Hepatic stellate cell (primary cell): ENCODE data around the gene SMARCAL1.

Source experiments
- DNase-seq: peaks from one replicate; pipeline ENCODE4 v3.0.0; 2011; ENCODE audit warnings: low spot score

The SMARCAL1 gene

DNA sequence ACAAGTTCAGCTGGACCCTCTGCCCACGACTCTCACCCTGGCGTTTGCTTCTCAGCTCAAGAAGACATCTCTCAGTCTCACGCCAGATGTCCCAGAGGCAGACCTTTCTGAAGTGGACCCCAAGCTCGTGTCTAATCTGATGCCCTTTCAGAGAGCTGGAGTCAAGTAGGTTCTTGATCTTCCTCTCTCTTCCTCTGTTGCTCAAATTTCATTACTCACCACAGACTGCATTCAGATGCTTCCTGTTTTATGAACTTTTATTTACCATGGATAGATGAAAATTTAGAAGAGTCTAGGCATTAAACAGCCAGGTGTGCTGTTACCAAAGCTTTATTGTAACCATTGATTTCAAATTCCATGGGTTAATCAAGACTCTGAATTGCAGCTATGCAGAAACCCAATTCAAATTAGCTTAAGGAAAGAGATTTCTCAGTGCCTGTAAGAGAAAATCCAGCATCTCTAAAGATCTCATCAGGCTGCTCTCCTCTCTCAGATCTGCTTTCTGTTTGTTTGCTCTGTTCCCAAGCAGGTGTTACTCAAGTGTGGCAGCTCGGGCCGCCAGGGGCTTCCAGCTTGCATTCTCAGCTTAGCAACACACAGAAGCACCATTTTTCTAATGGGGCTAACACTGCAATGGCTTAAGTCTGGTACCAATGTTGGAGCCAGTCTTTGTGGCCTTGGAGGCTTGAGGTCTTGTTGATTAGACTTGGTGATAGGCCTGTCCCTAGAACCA, 16.5 kb downstream of the SMARCAL1 start:
- DNase-seq: no peak

DNA sequence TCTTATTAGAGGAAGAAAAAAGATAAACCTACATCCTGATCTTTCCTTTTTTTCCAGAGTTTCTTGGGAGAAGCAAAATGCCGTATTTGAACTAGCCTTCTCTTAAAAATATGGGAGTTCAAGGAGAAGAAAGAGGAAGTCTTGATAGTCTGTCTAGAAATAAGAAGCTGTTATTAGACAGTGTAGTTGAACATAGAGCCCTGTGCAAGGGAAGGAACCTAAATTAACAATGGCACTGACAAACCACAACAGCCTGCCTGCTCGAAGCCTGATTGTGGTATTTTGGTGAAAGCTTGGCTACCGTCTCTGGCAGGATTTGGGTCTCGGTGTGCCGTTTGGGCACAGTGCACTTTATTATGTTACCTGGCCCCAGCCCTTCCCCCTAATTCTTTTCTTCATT, 17.1 kb downstream of the SMARCAL1 start:
- DNase-seq: no peak

- DNase-seq: no peak
Observed at GRCh38 chr2:216430811-216431530, 18.7 kb downstream of the SMARCAL1 start.

- no peak for DNase-seq
Observed at GRCh38 chr2:216431531-216431856, 19.2 kb downstream of the SMARCAL1 start.

DNA sequence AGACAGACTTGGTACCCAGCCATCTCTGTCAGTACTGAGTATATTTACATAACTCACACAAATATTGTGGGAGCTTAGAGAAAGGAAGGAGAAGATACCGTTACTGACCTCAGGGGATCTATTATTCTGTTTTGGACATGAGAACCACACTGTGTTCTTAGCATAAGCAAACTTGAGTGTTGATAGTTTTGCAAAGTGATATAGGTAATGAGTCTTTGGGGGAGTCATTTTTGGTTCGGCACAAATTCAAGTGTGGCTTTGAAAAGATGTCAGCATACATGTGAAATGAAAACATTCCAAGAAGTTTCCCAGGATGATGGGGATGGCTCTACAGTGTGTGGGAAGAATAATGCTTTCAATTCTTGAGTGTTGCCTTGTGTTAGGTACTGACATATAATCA, 24.1 kb downstream of the SMARCAL1 start:
- peak; percentile 37 for DNase-seq

DNA sequence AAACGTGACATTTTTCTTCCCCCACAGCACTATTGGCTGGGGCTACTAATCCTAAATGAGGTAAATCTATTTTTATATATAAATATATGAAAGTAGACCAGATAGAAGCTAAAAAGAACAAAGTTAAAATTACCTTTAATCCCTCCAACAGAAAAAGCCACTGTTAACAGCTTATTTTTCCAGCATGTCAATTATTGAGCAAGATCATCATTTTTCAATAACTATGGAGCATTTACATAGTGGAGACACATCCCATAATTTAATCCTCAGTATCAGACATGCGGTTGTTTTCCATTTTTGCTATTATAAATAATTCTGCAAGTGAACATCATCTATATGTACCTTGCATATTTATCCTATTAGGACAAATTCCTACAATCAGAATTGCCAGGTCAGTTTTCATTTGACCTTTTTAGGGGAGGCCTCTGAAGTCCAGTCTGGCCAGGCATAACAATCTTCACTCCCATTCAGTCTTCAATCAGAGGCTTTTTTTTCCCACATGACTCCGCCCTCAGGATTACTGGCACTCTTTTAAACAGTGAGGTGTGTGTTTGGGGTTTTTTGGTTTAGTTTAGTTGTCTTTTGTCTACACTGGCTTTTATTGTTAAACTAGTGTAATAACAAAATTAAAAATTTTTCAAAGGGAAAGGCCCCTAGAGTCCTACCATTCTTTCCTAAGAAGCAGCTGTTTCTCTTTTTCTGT, 29.2 kb downstream of the SMARCAL1 start:
- DNase-seq: no peak

- no peak for DNase-seq
Observed at GRCh38 chr2:216445501-216445900, 33.2 kb downstream of the SMARCAL1 start.

GRCh38 chr2:216446343-216446742, 34.1 kb downstream of the SMARCAL1 start:
- no peak for DNase-seq

- DNase-seq: no peak
Observed at GRCh38 chr2:216447293-216447692, 35.0 kb downstream of the SMARCAL1 start.

- DNase-seq: no peak
Observed at GRCh38 chr2:216448829-216449228, 36.5 kb downstream of the SMARCAL1 start.

DNA sequence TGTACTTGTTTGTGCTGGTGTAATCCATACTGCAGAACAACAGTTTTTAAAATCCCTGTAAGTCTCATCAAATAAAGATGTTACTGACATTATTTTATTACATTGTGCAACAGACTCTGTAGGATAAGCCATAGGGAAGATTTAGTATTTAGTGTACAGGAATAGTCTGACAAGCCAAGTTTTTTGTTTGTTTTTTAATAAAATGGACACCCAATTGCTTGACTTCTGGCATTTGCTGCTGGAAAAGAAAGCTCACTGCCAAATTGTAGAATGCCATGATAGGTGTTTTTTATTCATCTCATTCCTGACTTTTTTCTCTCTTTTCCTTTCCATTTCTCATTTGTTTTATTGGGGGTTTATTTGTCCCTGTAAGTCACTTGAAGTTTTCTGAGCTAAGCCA, 38.1 kb downstream of the SMARCAL1 start:
- DNase-seq: no peak

GRCh38 chr2:216450784-216451183, 38.5 kb downstream of the SMARCAL1 start:
- no peak for DNase-seq

- DNase-seq: no peak
Observed at GRCh38 chr2:216453955-216454614, 41.8 kb downstream of the SMARCAL1 start.

- no peak for DNase-seq
Observed at GRCh38 chr2:216463148-216463547, 50.9 kb downstream of the SMARCAL1 start.

DNA sequence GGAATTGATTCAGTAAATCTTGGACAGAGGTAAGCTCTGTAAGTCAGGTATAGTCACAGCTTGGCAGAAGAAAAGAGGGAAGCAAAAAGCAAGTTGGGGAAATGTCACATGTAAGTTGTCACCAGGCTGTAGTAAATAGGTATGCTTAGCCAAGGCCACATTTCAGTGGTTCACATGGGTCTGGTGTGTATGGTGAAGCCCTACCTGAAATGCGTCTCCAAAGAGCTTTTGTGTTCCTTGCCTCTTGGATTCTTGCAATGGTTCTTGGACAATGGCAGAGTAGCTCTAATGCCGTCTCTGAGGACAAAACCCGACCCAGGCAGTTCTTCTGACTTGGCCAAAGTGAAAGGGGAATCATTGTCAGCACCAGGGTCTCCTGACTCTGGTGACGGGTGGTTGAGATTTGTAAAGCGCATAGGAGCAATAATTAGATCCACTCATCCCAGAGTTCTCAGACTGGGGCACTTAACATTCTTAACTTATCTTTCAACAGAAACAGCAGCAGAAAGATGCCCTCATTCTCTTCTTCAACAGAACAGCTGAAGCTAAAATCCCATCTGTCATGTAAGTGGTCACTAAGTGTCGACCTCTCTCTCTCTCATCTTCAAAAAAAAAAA, 51.9 kb downstream of the SMARCAL1 start:
- no peak for DNase-seq

- no peak for DNase-seq
Observed at GRCh38 chr2:216465579-216466195, 53.4 kb downstream of the SMARCAL1 start.

- no peak for DNase-seq
Observed at GRCh38 chr2:216467845-216468244, 55.6 kb downstream of the SMARCAL1 start.

DNA sequence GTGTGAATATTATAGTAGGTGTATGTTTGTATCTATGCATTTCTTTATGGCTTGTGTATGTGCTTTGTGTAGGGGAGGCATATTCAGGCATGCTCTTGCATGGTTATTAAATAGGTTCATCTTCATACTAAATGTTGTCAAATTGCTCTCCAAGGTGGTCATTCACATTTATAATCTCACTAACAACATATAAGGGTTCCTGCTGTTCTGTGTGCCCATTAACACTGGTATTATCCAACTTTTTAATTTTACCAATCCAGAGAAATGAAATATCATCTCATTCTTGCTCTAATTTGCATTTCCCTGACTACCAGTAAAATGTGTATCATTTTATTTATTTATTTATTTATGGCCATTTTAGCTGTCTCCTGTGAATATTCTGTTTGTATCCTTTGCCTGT, 57.4 kb downstream of the SMARCAL1 start:
- no peak for DNase-seq

DNA sequence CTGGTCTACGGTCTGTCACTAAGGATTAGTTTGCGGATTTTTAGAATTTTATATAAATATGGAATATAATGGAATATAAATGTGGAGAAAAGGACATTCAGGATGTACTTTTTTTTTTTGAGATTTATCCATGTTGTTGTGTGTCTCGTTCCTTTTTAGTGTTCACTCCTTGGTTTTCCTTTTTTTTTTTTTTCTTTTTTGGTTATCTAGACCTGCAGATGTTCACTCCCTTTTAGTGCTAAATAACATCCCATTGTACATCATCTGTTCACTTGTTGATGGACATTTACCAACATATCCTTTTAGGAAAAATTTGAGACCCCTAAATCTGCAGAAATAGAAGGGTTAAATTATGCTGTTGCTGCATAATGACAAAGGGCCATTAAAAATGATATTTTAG, 60.9 kb downstream of the SMARCAL1 start:
- no peak for DNase-seq

DNA sequence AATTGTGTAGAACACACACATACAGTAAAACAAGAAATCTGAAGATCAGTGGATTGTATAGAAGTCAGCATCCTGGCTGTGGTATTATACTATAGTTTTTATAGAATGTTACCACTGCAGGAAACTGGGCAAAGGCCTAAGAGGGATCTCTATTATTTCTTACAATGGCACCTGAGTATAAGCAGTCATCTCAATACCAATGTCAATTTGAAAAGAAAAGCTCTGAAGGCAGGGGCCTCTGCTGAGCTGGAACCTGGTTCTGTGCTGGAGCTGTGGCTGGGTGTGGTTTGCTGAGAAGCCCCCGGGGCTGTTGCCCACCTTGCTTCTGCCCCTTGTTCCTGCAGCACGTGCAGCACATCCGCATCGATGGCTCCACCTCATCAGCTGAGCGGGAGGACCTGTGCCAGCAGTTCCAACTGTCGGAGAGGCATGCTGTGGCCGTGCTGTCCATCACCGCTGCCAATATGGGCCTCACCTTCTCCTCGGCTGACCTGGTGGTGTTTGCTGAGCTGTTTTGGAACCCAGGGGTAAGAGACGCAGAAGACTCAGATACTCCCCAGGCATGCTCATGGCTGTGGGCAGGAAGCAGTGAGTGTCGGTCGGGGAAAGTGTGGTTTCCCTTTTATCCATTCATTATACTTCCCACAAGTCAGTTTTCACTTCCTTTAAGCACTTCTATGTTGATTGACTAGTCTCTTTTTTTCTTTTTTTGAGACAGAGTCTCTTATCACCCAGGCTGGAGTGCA, 62.8 kb downstream of the SMARCAL1 start:
- no peak for DNase-seq

DNA sequence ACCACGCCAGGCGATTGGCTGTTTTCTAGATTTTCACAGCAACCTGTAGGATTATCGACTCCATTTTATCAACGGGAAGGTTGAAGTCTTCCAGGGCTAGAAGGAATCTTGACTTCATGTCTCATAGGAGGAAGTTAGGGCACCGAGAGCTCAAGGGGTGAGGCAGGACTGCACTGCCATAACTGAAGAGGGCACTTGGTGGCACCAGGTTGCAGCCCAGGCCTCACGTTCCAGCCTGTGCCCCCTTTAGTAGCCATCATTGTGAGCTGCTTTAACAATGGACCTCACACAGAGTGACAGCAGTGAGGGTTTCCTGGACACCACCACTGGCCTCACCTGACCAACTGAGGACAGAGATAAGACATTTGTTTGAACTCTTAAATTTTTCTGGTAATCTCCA, 63.5 kb downstream of the SMARCAL1 start:
- DNase-seq: no peak
